RPMI7951 (cell line): ENCODE data around the gene FBXO2. TPM values are rescaled to one million over a fixed set of nuclear protein-coding genes. Genes with fewer than 3 reads are reported as not detected.

ENCODE experiments used
- DNase-seq: peaks from one replicate; pipeline ENCODE4 v3.0.0-alpha.2; 2012; ENCODE audit warnings: low read depth
- total RNA-seq: library from RNA; depleted of rRNA; stranded (reverse); fragments of >200 nt; shearing (Covaris generic); gene quantifications from 2 replicates; pipeline ENCODE4 v1.2.3, GENCODE V29; 2014; rRNA removed

Gene FBXO2
- 0.10 and 0.36 TPM in 2 replicates for total RNA-seq

DNA sequence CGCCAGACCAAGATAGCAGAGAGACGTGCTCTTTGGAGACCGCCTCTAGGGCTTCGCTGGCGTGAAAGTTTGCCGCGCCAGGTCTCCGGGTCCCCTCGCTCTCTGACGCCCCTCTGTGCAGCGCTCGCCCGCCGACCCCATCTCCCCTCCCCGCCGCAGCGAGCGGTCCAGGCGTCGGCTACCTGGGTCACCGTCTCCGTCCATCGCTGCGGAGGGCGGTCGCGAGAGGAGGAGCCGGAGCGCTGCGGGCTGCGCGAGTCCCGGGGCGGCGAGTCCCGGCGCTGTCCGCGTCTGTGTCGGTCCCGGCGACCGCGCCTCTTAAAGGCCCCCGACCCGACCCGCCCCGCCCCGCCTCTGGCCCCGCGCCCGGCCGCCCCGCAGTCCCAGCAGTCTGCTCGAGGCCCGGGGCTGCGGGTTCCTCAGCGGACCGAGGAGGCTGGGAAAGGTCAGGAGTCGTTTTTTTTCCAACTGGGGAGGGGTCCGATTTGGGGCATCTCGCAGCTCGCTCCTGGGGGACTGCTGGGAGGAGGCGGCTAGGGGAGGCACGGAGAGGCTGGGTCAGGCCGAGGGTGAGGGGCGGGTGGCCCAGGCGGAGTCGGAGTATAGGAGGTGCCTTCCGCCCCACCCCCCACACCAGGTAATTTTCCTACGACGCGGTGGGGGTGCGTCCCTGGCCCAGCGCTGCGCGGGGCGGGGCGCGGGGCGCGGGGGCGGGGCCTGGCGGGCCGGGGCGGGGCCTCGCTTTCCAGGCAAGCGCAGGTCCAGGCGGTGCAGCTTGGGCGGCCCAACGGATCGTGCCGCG, at the start of gene FBXO2, which contains the start of gene FBXO44:
Gene FBXO2, minus strand, starts transcription at position 293 of the 802 bp plus-strand sequence. Its CDS starts 89 bp downstream, at position 204.
Gene FBXO44, plus strand, starts transcription at position 741 of the 802 bp plus-strand sequence. CDS start 959 bp downstream, outside the sequence.
- DNase-seq: peak; percentile 8

GRCh38 chr1:11703357-11704193, 49.3 kb upstream of the FBXO2 start:
- no peak for DNase-seq

GRCh38 chr1:11701981-11702803, 48.0 kb upstream of the FBXO2 start:
- DNase-seq: no peak

DNA sequence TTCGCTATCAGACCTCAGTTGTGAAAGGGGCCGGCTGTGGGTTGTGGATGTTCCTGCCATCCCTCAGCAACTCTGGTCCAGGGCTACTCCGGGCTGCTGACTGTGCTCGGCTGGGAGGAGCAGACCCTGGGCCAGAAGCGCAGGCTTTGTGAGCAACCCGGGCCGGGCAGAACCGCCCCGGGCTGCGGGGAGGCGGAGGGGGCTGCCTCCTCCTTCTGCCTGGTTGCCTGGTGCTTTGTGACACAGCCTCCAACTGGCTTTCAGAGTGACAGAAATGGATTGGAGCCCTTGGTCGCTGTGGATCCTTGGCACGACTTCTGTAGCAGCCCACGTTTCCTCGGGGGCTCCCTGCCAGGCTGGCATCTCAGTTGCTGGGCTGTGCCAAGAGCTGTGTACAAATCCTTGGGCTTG, 47.3 kb upstream of the FBXO2 start:
- DNase-seq: no peak

DNA sequence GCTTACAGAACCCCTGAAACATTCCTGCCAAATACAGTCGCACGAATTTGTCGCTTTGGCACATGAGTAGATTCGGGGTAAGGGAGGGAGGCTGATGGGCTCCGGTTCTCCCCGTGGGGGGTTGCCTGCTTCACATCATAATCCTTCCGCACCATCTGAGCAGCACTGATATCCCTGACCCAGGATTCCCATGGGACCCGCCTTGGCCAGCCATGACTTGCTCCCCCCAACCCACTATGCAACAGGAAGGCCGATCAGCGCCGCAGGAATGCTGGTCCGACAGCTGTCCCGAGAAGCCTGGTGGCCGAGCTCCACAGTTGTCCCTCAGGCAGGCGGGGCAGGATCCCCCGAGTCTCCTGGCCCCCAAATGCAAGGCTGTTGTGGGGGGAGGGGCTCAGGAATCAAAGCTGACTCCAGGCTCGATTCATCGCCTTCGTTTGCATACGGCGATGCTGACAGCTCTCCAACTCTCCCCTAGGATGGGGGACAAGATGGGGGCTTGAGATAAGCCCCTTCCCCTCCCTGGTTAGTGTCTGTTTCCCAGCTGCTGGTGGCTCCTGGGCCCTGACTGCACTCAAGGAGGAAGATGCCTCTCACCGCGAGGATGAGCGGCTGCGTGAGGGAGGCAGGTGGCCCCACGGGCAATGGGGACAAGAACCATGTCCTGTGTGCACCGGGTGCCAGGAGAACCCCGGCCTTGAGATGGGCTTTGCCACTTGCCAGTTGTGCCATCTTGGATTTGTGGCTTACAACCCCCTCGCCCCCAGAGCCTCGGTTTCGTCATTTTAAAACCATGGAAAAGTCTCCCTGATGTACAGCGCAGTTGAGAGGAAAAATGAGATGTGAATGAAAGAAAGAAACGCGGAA, 46.6 kb upstream of the FBXO2 start:
- no peak for DNase-seq

GRCh38 chr1:11697893-11698210, 43.6 kb upstream of the FBXO2 start:
- DNase-seq: no peak

- no peak for DNase-seq
Observed at GRCh38 chr1:11697188-11697892, 43.1 kb upstream of the FBXO2 start.

DNA sequence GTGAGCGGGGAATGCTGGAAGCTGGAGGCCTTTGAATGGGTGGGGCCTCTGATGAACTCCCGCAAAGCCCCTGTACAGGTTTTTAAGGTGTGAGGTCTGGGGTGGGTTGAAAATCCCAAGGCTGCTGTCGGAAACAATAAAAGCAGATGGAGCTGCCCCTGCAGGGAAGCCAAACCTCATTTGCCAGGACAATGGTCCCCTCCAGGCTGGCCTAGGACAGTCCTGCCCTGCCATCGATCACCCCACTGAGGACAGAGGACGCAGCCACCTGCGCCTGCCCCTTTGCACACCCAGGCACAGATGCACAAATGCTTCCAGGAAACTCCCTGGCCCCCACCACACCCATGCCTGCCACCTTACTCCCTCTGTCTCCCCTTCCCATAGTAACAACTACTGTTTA, 41.6 kb upstream of the FBXO2 start:
- DNase-seq: no peak

DNA sequence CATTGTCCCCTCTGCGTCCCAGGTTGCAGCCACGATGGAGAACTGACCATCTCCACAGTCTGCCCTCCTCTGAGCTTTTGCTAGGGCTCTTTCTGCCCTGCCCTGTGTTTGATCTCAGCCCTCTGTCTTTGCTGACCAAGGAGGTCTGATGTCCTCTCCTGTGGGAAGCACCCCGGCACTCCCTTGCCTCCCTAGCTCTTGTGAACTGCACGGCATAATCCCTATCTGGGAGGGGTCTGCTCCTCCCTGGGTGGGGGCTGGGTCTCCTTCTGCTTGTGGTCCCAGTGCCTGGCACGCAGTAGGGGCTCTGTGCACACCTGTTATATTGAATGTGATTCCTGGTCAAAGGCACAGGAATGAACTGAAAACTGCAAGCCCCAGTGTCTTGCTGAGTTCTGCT, 39.7 kb upstream of the FBXO2 start:
- DNase-seq: no peak

DNA sequence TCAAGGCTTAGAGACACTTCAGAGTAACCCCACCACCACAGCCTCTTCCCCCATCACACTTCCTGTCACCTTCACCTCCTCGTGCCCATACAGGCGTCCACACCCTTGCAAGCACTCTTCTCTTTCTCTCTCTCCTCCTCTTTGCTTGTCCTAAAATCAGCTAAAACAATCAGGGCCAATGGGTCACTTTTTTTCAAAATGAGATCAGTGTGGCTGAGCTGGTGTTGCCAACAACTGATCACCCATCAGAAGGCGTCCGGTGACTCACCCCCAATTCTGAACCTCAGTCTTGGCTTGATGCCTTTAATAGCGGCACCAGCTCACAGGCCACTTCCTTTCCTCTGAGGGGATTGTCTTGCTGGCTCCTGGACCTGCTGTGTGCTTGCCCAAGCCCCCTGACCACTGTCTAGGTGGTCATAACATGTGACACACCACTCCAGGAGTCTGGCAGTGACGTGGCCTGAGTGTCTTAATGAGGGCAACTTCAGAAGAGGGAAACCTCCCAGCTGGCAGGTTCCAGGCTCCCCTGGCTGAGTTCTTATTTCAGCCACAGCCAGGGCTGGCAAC, 38.9 kb upstream of the FBXO2 start:
- peak; percentile 93 for DNase-seq

DNA sequence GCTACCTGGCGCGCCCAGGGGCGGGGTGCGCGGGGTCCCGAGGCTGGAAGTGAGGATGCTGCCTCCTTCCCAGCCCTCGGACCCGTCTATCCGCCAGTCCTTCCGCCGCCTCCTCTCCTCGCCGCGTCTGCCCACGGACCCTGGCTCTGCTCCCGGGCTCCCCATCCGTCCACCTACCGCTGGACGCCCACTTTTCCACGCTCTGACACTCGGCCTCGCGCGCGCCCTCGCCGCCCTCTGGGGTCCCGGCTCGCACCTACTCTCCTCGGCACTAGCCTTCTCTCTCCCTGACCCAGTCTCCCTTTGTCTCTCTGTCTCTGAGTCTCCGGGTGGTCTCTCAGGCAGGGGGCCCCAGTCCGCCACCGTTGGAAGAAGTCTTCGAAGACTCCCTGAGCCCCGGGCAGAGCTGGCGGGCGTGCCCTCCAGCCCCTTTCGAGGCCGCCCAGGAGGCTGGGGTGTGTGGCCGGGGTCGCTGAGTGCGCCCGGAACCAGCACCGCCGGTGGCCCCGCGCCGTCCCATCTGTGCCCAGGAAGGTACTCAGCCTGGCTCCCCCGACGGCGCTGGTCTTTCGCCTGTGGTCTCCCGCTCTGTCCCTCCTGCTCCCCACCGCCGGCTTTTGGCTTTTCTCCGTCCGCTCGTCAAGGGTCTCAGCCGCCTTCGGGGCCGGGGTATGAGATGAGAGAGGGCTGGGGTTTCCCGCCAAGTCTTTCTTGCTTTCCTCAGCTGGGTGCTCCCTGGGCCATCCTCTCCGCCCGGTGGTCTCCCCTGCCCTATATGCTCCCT, 37.9 kb upstream of the FBXO2 start:
- no peak for DNase-seq

DNA sequence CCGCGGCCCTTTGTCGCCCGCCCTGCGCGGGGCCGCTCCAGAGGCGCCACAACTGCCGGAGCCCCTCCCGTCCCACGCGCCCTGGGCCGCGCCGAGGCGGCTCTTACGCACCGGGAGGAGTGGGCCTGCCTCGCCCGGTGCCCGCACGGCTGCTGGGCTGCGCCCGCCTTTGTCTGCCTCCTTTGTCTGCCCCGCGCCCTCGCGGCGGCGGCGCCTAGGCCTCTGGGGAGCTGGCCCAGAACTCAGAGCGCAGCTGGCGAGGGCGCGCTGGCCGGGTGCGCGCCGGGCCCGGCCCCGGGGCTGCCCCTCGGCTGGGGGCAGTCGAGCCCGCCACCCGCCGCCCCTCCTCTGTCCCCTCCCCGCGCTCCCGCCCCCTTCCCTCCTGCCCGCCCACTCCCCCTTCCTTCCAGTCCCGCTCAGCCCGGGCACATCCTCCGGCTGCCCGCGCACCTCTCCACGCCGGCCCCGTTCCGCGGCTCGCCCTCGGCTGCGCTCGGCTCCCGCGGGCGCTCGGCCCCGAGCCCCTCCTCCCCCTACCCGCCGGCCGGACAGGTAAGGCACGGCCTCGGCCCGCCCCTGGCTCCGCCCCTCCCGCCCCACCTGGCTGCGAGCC, 37.2 kb upstream of the FBXO2 start, which contains the start of gene DRAXIN:
Gene DRAXIN, plus strand, starts transcription at position 409 of the 613 bp plus-strand sequence. CDS start 14,549 bp downstream, outside the sequence.
- no peak for DNase-seq

- no peak for DNase-seq
Observed at GRCh38 chr1:11690397-11691301, 36.4 kb upstream of the FBXO2 start.

DNA sequence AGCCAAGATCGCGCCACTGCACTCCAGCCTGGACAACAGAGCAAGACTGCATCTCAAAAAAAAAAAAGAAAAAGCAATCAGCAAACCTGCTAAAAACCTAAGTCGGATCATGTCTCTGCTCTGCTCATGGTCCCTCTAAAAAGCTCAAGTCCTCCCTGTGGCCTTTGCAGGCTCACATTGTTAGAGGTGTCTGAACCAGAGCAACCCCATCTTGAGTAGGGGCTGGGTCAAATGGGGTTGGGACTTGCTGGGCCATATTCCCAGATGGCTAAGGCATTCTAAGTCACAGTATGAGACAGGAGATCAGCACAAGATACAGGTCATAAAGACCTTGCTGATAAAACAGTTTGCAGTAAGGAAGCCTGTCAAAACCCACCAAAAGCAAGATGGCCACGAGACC, 34.3 kb upstream of the FBXO2 start:
- no peak for DNase-seq

DNA sequence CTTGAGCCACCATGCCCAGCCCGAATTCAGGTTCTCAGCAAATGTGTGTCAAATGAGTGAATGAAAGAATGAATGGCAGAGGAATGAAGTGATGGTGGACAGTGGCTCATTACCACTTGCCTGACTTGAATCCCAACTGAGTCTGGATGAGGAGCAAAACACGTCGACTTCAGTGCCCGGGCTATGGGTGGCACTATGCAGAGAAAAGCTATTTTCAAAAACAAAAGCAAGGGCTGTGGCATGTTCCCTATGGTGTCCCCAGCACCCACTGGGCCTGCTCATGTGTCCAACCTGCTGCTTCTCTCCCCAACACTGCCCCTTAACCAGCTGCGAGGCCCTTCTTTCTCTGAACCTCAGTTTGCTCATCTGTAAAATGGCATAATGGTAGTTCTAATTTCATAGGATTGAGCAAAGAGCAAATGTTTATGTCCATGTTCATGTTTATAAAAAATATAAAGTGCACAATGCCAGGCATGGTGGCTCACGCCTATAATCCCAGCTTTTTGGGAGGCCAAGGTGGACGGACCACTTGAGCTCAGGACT, 31.1 kb upstream of the FBXO2 start:
- no peak for DNase-seq

DNA sequence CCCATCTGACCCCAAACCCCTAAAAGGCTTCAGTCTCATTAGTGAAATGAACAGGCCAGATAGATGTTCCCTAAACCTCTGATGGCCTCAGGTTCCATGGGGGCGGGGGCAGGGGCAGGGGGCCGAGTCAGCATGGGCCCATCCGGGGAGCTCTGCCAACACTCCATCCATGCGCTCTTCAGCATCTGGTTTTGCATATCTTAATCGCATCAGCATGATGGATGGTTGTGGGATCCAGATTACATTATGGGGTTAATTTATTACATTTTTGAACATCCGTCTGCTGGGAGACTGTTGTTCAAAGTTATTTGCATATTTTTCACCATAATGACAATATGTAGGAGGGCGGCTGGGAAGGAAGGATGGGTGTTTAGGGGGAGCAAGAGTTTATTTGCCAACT, 29.8 kb upstream of the FBXO2 start:
- no peak for DNase-seq

GRCh38 chr1:11682799-11683198, 28.6 kb upstream of the FBXO2 start:
- no peak for DNase-seq
